Endothelial cell (in vitro differentiated cells): ENCODE results near the gene RILPL1. TPM values are rescaled to one million over a fixed set of nuclear protein-coding genes. Genes with fewer than 3 reads are reported as not detected.

ENCODE experiments used
- DNase-seq: peaks from one replicate; pipeline ENCODE4 v3.0.0; 2021; ENCODE audit warnings: low spot score
- H3K27ac Mint-ChIP-seq: one replicate; pipeline ENCODE4 v1.8.0; 2021; ENCODE audit warnings: mixed read lengths, inconsistent platforms; ENCODE audit not compliant: unreplicated experiment
- H3K27me3 Mint-ChIP-seq: one replicate; pipeline ENCODE4 v1.8.0; 2021; ENCODE audit warnings: mild to moderate bottlenecking, moderate library complexity, mixed read lengths, inconsistent platforms; ENCODE audit not compliant: unreplicated experiment
- H3K36me3 Mint-ChIP-seq: one replicate; pipeline ENCODE4 v1.8.0; 2021; ENCODE audit warnings: mild to moderate bottlenecking, low read depth, mixed read lengths, inconsistent platforms; ENCODE audit not compliant: unreplicated experiment
- H3K4me1 Mint-ChIP-seq: one replicate; pipeline ENCODE4 v1.8.0; 2021; ENCODE audit warnings: mild to moderate bottlenecking, mixed read lengths, inconsistent platforms; ENCODE audit not compliant: unreplicated experiment
- H3K4me3 Mint-ChIP-seq: one replicate; pipeline ENCODE4 v1.8.0; 2021; ENCODE audit warnings: mild to moderate bottlenecking, mixed read lengths, inconsistent platforms; ENCODE audit not compliant: unreplicated experiment
- H3K9me3 Mint-ChIP-seq: one replicate; pipeline ENCODE4 v1.8.0; 2021; ENCODE audit warnings: mixed read lengths, inconsistent platforms; ENCODE audit not compliant: unreplicated experiment
- total RNA-seq: library from RNA; stranded (reverse); fragmentation: NEBNext Ultra II Directional; extraction: Animal tissue kit (Norgen Biotek cat#: 25700); gene quantifications from one replicate; pipeline ENCODE4 v1.2.1, GENCODE V29; 2021; ENCODE audit not compliant: unreplicated experiment
- TF ChIP-seq, protein P1 (sequence below): fragments of 200-600 bp; sonication (generic); IDR thresholded peaks from one replicate; pipeline ENCODE4 v1.5.0; 2021; ENCODE audit warnings: antibody characterized with exemption; ENCODE audit not compliant: unreplicated experiment

Gene RILPL1
- total RNA-seq, 1 donor from 2014 or later = 19.8 TPM

DNA sequence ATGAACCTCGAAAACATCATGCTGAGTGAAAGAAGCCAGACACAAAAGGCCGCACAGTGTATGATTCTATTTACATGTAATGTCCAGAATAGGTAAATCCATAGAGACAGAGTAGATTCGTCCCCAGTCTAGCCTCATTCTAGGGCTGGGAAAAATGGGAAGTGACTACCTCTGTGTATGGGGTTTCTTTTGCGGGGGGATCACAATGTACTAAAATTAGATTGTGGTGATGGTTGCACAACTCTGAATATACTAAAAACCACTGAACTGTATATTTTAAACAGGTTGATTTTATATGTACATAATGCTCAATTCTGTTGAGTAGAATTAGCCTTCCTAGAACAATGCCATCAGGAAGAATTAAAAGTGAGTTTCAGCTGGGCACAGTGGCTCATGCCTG is 90.7 kb downstream of the RILPL1 start:
- H3K4me1 Mint-ChIP-seq = peaks cover 5% of the 10 kb centered on the region
- no peaks in the 10 kb centered on the region for H3K36me3 Mint-ChIP-seq
- H3K27me3 Mint-ChIP-seq = peaks cover 2% of the 10 kb centered on the region
- no peak overlapping the region for H3K4me3 Mint-ChIP-seq
- no peak for DNase-seq
- no peaks in the 10 kb centered on the region for H3K9me3 Mint-ChIP-seq
- TF ChIP-seq, protein P1, sequence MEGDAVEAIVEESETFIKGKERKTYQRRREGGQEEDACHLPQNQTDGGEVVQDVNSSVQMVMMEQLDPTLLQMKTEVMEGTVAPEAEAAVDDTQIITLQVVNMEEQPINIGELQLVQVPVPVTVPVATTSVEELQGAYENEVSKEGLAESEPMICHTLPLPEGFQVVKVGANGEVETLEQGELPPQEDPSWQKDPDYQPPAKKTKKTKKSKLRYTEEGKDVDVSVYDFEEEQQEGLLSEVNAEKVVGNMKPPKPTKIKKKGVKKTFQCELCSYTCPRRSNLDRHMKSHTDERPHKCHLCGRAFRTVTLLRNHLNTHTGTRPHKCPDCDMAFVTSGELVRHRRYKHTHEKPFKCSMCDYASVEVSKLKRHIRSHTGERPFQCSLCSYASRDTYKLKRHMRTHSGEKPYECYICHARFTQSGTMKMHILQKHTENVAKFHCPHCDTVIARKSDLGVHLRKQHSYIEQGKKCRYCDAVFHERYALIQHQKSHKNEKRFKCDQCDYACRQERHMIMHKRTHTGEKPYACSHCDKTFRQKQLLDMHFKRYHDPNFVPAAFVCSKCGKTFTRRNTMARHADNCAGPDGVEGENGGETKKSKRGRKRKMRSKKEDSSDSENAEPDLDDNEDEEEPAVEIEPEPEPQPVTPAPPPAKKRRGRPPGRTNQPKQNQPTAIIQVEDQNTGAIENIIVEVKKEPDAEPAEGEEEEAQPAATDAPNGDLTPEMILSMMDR = no peak
- H3K27ac Mint-ChIP-seq = no peak overlapping the region

DNA sequence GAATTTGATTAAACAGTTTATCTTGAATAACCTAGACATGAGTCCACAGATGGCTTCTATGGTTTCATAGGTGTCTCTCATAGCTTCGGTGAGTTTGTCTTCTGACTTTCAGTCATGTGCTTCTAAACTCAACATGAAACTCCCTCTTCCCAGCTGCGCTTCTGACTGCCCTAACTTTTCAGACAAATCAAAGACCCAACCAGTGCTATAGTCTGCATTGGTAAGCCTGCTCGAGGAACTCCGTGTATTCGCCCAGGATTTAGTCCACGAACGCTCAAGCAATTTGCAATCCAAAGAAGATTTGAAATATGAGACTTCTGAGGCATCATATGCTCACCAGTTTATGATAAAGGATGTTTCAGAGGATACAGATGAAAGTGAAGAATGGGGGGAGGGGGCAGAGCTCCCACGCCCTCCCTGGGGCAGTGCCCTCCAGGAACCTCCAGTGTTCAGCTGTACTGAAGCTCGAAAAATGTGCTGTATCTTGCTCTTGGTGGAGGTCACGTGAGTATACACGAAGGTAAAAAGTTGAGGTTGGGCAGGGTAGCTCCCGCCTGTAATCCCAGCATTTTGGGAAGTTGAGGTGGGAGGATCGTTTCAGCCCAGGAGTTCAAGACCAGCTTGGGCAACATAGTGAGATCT is 91.9 kb downstream of the RILPL1 start:
- Mint-ChIP-seq H3K9me3 (no peaks in the 10 kb centered on the region), H3K4me1 (peaks cover 5% of the 10 kb centered on the region), H3K4me3 (no peak overlapping the region), H3K27me3 (peaks cover 2% of the 10 kb centered on the region), H3K36me3 (no peaks in the 10 kb centered on the region), H3K27ac (no peak overlapping the region)
- TF ChIP-seq, protein P1 = no peak
- DNase-seq = no peak

DNA sequence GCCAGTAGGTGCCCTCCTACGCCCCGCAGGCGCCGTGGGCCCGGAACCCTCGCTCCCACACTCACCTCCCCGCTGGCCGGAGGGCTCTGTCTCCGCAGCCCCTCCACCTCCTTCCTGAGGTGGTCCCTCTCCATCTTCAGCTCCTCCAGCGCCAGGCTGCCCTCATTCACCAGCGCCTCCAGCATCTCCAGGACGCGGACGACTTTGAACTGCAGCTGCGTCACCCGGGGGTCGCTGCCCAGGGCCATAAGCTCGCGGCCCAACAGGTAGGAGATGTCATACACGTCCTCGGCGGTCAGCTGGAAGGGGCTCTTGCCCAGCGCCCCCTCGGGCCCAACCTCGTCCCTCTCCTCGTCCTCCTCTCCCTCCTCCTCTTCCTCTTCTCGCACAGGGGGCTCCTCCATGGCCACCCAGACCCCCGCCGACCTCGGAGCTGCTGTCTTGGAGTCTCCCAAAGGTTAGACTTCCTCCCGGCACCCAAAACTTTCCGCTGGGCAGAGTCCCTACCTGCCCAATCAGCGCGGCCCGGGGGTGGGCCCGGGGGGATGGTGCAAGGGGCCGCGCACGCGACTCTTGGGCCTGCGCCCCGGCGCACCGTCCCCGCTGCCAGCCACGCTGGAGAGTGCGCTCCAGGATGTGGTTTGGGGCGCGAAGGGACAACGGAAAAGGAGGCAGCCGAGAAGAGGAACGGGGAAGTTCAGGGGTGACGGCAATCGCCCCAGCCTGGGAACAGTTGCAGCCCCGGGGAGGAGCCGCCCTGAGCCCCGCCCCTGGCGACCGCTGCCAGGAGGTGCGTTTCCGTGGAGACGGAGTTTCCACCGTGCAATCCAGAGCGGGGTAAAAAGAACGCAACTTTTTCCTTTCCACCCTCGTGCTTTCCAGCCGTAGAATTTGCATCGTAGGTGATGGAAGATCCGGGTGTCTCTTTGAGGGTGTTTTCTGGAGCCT is 97.2 kb downstream of the RILPL1 start, which contains the start of gene RILPL2:
TSS of gene RILPL2 (minus strand) at position 668 of the 948 bp plus-strand sequence. CDS start at position 404, 264 bp downstream.
- Mint-ChIP-seq H3K4me1 (no peaks in the 10 kb centered on the region), H3K9me3 (no peaks in the 10 kb centered on the region), H3K4me3 (peak within 1 kb of the TSS; percentile 93), H3K27me3 (no peaks in the 10 kb centered on the region), H3K36me3 (peaks cover 1% of the 10 kb centered on the region), H3K27ac (no peak within 1 kb of the TSS)
- TF ChIP-seq, protein P1 = no peak
- DNase-seq = peak; percentile 73

DNA sequence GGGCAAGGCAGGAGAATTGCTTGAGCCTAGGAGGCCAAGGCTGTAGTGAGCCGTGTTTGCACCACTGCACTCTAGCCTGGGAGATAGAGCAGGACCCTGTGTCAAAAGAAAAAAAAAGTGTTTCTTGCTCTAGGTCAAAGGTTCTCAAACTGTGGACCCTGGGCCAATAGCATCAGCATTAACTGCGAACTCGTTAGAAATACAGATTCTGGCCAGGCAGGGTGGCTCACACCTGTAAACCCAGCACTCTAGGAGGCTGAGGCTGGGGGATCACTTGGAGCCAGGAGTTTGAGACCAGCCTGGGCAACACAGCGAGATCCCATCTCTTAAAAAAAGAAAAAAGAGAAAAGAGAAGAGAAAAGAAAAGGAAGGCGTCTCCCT is 97.9 kb downstream of the RILPL1 start:
- TF ChIP-seq, protein P1 = no peak
- Mint-ChIP-seq H3K4me1 (no peaks in the 10 kb centered on the region), H3K4me3 (peak overlapping the region; percentile 93), H3K36me3 (peaks cover 7% of the 10 kb centered on the region), H3K27me3 (no peaks in the 10 kb centered on the region), H3K27ac (no peak overlapping the region), H3K9me3 (no peaks in the 10 kb centered on the region)
- DNase-seq = no peak
